ENCODE results near the gene RFX2. TPM values are rescaled to one million over a fixed set of nuclear protein-coding genes. Genes with fewer than 3 reads are reported as not detected.

Gene RFX2
- total and polyA plus RNA-seq, 12 donors = 2.3 to 10.4 (median 4.6) TPM

- Histone ChIP-seq H3K9me3 (replicated peaks in 1 of 3) (no peaks in the 10 kb centered on the region), H3K36me3 (replicated peaks in 1 of 2) (no peaks in the 10 kb centered on the region), H3K4me1 (replicated peaks in 1 of 2) (peaks cover 20 to 58% of the 10 kb centered on the region in 2 donors), H3K27me3 (no peaks in the 10 kb centered on the region), H3K27ac (peak overlapping the region in 2 of 5 donors; percentile 63 to 67), H3K4me3 (no peak overlapping the region)
- peak; percentile 33 to 84 (median 63) for DNase-seq
- TF ChIP-seq, protein P1, sequence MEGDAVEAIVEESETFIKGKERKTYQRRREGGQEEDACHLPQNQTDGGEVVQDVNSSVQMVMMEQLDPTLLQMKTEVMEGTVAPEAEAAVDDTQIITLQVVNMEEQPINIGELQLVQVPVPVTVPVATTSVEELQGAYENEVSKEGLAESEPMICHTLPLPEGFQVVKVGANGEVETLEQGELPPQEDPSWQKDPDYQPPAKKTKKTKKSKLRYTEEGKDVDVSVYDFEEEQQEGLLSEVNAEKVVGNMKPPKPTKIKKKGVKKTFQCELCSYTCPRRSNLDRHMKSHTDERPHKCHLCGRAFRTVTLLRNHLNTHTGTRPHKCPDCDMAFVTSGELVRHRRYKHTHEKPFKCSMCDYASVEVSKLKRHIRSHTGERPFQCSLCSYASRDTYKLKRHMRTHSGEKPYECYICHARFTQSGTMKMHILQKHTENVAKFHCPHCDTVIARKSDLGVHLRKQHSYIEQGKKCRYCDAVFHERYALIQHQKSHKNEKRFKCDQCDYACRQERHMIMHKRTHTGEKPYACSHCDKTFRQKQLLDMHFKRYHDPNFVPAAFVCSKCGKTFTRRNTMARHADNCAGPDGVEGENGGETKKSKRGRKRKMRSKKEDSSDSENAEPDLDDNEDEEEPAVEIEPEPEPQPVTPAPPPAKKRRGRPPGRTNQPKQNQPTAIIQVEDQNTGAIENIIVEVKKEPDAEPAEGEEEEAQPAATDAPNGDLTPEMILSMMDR (IDR thresholded peaks at IDR 0.05) = no peak
- TF ChIP-seq POLR2A (IDR thresholded peaks at IDR 0.05) = peak in 1 of 2 donors; percentile 5
- intact Hi-C loops (cut with DNase I) = no loop called here
- 47 to 52% (median 51%) methylated on average over 7 to 11 of the region's 11 CpGs for WGBS, 4 donors
Observed at GRCh38 chr19:6062274-6062673, 48.0 kb downstream of the RFX2 start.

- Histone ChIP-seq H3K9me3 (replicated peaks in 1 of 3) (no peaks in the 10 kb centered on the region), H3K4me3 (no peak overlapping the region), H3K27ac (peak overlapping the region in 2 of 5 donors; percentile 63 to 67), H3K4me1 (replicated peaks in 1 of 2) (peaks cover 25 to 58% of the 10 kb centered on the region in 2 donors), H3K36me3 (replicated peaks in 1 of 2) (no peaks in the 10 kb centered on the region), H3K27me3 (no peaks in the 10 kb centered on the region)
- DNase-seq = peak in 2 of 7 donors; percentile 20 to 60
- 77 to 93% (median 85%) methylated on average over 15 to 16 of the region's 16 CpGs for WGBS, 4 donors
- no peak for TF ChIP-seq POLR2A (IDR thresholded peaks at IDR 0.05)
- TF ChIP-seq, protein P1 (IDR thresholded peaks at IDR 0.05) = no peak
- intact Hi-C loops (cut with DNase I) = no loop called here
Observed at GRCh38 chr19:6061376-6062130, 48.7 kb downstream of the RFX2 start.

DNA sequence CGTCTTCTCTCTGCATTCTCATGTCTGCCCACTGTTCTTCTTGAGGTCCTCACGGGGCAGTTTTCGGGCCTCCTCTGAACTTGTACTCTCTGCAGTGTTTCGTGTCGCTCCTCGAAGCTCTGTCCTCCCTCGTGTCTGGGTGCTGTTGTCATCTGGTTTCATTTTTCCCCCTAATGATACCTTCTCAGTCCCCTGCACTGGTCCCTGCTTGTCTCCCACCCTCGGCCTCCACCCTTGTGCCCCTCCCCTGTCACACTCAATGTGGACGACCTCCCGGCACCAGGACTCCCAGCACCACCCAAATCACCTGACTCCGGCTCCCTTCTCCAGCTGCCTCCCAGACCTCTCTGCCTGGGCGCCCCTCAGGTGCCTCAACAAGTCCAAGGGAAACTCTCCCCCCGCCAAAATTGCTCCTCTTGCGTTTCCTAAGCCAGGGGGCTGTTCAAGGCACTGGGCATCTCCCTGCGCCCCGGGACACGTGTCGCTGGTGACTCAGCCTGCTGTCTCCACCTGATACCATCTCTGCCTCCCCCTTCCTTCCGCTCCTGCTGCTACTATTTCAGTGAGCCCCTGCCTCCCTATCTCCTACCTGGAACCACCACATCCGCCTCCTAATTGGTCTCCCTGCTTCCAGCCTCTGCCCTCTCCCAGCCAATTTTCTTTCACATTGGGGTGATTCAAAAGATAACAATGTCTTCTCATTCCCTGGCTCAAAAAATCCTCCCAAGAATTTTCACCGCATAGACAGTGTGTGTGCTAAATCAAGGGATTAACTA, 49.5 kb downstream of the RFX2 start:
- Histone ChIP-seq H3K4me3 (no peak overlapping the region), H3K36me3 (replicated peaks in 1 of 2) (no peaks in the 10 kb centered on the region), H3K27me3 (no peaks in the 10 kb centered on the region), H3K9me3 (replicated peaks in 1 of 3) (no peaks in the 10 kb centered on the region), H3K27ac (peak overlapping the region in 2 of 5 donors; percentile 63 to 67), H3K4me1 (replicated peaks in 1 of 2) (peaks cover 32 to 59% of the 10 kb centered on the region in 2 donors)
- TF ChIP-seq, protein P1 (IDR thresholded peaks at IDR 0.05) = no peak
- no peak for TF ChIP-seq POLR2A (IDR thresholded peaks at IDR 0.05)
- 61 to 70% (median 66%) methylated on average over 21 of the region's 21 CpGs for WGBS, 4 donors
- intact Hi-C loops (cut with DNase I) = no loop called here
- DNase-seq = peak in 5 of 7 donors; percentile 49 to 80 (median 57)

DNA sequence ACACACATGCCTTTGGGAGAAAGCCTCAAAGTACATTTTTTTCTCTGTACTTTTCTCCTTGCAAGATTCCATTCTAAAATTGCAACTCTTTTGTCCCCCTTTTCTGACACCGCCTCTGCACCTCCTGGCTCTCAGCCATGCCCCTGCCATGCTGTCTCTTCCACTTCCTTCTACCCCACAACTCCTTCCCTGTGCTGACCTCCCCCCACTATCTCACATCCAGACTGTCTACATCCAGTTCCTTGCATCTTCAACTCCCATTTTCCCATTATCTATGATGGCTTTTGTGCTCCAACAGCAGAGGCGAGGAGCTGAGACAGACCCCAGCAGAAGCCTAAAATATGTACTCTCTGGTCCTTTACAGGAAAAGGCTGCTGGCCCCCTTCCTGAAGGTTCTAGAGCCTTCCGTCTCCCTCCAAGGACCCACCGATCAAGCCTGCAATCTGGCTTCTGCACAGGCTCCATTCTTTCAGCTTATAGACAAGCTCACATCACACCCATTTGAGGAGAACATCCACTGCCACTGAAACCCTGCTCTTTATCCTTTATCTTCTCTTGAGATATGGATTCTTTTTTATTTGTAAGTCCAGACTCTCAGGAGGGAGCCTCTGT, 50.2 kb downstream of the RFX2 start:
- intact Hi-C loops (cut with DNase I) = no loop called here
- 82 to 93% (median 87%) methylated on average over 4 of the region's 4 CpGs for WGBS, 4 donors
- H3K4me1 ChIP-seq (replicated peaks in 1 of 2) = peaks cover 32 to 54% of the 10 kb centered on the region in 2 donors

More for the DNA sequence above, 50.2 kb downstream of the RFX2 start:
- TF ChIP-seq POLR2A (IDR thresholded peaks at IDR 0.05) = no peak
- TF ChIP-seq, protein P1 (IDR thresholded peaks at IDR 0.05) = no peak
- Histone ChIP-seq H3K27ac (peak overlapping the region in 1 of 5 donors; percentile 63), H3K36me3 (replicated peaks in 1 of 2) (no peaks in the 10 kb centered on the region), H3K9me3 (replicated peaks in 1 of 3) (no peaks in the 10 kb centered on the region), H3K4me3 (no peak overlapping the region), H3K27me3 (no peaks in the 10 kb centered on the region)
- DNase-seq = peak in 2 of 7 donors; percentile 25 to 42
